T1000 (cell line): Measurements from ENCODE around the gene AGAP5.
"Not testable (repeated sequence)": the region's sequence is repeated elsewhere in the genome, so short reads cannot be mapped to it uniquely, and the experiment has no call there.

Experiments
- DNase-seq: peaks from one replicate; lab custom pipeline; 2025; ENCODE audit warnings: mixed read lengths; lab: John Stamatoyannopoulos, UW

The AGAP5 gene

DNA sequence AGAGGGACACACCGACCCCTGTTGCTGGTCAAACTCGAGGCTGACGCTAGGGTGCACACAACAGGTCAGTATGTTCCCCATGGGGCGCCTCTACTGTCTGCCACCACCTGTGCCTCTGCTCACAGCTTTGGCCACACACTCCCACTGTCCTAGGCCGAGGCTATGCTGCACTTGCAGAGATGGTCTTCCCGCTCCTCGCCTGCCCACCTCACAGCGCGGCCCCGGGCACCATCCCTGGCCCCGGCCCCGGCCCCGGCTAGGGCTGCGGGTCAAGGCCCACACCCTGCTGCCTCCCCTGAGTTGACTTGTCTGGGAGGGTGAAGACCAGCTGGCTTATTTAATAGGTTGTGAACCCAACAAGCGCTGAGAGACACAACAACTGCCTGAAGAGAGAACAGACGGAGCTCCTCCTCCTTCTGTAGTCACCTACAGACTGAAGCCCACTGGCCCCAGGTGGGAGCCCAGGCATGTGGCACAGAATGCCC is at the start of gene AGAP5:
TSS of gene AGAP5 (minus strand) at position 435 of the 485 bp plus-strand sequence. CDS start at position 81, 354 bp downstream.
- DNase-seq: not testable (repeated sequence)

- no peak for DNase-seq
Measured at GRCh38 chr10:73746721-73747120, 48.8 kb upstream of the AGAP5 start.

- peak; percentile 43 for DNase-seq
Measured at GRCh38 chr10:73744664-73744975, 46.7 kb upstream of the AGAP5 start.

DNA sequence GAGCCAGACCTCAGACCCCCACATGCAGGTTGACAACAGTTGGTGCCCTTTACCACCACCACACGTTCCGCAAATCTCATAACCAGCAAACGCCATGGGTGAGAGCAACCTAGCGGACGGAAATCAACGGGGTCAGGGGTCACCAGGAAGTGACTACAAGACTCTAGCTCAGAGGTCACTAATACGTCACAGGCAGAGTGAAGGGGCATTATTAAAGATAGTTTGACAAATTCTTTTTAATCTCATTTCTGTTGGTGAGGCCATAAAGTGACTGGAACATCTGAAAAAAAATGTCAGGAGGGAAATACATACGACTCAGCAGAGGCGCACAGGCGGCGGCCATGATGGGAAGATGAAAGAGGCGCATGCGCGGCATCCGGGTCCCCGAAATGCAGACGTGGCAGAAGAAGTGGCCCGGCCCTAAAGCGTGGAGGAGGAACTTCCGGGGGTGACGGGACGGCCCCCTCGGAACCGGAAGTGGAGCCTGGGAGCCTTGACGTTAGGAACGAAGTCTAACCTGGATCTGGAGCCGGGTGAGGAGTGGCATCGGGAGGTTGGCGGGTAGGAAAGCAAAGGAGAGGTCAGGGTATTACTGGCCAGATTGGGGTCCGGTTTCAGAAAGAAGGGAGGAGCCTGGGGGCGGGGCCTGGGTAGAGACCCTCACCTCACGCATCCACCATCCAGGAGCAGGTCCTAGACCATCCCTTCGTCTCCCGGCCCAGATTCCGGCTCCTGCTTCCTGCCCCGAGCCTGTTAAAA is 46.2 kb upstream of the AGAP5 start, which contains the start of gene SEC24C:
TSS of gene SEC24C (plus strand) at position 468 of the 759 bp plus-strand sequence. CDS start 2,461 bp downstream, outside the sequence.
- peak; percentile 94 for DNase-seq

DNA sequence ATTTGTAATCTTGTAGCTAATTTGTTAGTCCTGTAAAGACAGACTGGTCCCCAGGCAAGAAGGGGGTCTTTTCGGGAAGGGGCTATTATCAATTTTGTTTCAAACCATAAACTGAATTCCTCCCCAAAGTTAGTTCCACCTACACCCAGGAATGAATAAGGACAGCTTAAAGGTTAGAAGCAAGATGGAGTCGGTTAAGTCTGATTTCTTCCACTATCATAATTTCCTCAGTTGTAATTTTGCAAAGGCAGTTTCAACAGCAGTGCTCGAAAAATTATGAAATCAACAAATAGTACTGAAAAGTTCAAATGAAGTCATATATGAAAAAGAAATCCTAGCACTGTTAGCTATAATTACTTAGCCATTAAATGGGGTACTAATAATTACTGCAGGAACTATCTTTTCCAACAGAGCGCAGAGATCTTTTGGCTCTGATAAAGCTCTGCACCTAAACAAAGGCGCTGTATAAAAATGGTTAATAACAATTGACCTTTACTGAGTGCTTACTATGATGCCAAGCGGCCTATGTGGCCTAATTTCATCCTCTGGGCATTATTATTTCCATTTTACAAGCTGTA is 45.5 kb upstream of the AGAP5 start:
- no peak for DNase-seq

DNA sequence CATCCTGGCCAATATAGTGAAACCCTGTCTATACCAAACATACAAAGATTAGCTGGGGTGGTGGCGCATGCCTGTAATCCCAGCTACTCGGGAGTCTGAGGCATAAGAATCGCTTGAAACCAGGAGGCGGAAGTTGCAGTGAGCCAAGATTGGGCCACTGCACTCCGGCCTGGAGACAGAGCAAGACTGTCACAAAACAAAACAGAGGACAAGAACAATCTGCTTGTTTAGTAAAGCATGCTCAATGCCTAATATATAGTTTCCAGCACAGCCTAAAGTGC is 44.5 kb upstream of the AGAP5 start:
- DNase-seq: no peak

DNA sequence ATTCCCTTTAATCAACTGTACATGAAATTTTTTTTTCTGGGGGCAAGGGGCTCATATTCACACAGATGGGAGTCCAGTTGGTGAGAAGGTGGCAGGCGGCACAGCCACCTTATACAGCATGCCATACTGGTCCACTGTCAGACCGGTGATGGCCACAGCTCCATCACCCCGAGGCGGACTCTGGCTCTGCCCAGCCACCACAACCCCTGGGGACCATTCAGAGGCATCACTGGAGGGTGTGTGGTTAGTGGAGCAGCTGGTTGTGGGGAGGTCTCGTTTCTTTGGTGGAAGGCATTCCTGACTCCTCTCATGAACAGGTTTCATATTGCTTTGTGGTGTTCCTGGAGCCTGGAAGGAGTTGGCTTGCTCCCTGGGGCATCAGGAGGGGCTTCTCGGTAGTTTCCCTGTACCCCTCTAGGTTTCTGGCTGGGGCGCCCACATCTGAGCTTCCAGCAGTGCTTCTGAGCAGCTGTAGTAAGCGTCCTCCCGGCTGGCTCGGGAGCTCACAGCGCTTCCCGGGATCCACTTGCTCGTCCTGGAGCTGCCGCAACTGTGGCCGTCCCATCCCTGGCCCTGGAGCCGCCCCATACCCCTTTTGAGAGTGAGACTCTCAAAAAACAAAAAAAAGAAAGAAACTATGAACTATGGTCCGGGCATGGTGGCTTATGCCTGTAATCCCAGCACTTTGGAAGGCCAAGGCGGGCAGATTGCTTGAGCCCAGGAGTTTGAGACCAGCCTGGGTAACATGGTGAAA is 42.8 kb upstream of the AGAP5 start:
- not testable (repeated sequence) for DNase-seq

- DNase-seq: no peak
Measured at GRCh38 chr10:73734796-73735305, 36.9 kb upstream of the AGAP5 start.

DNA sequence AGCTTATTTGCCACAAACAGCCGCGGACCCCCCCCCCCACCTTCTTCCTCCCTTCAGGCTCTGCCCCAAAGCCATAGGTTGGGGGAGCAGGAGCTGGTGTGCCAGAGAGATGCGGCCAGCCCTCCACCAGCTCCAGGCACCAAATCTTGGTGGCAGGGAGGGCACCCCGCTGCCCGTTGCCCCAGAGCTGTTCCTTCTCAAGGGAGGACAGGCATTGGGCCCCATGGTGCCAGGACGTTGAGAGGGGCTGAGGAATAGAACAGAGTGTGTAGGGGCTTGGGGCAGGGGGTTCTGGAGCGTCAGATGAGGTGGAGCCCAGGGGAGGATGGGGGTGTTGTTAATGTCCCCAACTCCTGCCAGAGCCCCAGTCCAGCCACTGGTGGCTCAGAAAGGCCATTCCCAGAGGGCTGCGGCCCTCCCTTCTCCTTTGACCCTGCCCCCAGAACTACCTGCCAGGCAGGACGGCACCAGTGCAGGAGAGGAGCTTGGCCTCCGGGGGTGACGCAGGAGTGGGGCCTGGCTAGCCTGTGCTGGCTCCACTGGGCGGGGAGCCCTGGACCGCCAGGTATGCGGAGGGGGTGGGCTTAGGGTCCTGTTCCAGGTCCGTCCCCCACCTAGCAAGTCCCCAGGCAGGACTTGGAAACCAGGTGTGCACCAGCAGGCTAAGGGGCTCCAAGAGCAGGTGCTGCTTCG is 36.3 kb upstream of the AGAP5 start:
- no peak for DNase-seq

- DNase-seq: no peak
Measured at GRCh38 chr10:73732931-73733623, 35.2 kb upstream of the AGAP5 start.

GRCh38 chr10:73732426-73732825 is 34.5 kb upstream of the AGAP5 start:
- no peak for DNase-seq

GRCh38 chr10:73731588-73732375 is 33.9 kb upstream of the AGAP5 start:
- no peak for DNase-seq

- peak; percentile 85 for DNase-seq
Measured at GRCh38 chr10:73730153-73730906, 32.4 kb upstream of the AGAP5 start.

- peak; percentile 27 for DNase-seq
Measured at GRCh38 chr10:73729781-73730152, 31.9 kb upstream of the AGAP5 start.

- no peak for DNase-seq
Measured at GRCh38 chr10:73723516-73723915, 25.6 kb upstream of the AGAP5 start.

- DNase-seq: not testable (repeated sequence)
Measured at GRCh38 chr10:73720561-73720960, 22.7 kb upstream of the AGAP5 start.

DNA sequence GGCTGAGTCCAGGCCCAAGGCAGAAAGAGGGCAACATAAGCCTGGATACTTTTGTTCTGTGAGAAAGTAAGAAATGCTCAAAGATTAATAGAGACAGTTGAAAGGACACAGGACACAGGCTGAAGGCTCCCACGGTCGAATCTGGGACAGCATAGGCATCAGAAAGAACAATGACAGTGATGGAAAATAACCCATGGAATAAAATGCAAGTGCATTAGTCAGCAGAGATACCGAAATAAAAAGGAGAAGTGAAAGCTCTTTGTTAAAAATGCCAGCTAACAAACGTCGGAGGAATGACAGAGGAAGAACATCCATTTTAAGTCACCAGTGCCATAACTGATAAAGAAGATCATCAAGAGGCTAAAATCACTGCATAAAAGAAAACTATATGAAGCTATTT is 19.6 kb upstream of the AGAP5 start:
- no peak for DNase-seq

GRCh38 chr10:73716251-73716650 is 18.3 kb upstream of the AGAP5 start:
- DNase-seq: no peak

DNA sequence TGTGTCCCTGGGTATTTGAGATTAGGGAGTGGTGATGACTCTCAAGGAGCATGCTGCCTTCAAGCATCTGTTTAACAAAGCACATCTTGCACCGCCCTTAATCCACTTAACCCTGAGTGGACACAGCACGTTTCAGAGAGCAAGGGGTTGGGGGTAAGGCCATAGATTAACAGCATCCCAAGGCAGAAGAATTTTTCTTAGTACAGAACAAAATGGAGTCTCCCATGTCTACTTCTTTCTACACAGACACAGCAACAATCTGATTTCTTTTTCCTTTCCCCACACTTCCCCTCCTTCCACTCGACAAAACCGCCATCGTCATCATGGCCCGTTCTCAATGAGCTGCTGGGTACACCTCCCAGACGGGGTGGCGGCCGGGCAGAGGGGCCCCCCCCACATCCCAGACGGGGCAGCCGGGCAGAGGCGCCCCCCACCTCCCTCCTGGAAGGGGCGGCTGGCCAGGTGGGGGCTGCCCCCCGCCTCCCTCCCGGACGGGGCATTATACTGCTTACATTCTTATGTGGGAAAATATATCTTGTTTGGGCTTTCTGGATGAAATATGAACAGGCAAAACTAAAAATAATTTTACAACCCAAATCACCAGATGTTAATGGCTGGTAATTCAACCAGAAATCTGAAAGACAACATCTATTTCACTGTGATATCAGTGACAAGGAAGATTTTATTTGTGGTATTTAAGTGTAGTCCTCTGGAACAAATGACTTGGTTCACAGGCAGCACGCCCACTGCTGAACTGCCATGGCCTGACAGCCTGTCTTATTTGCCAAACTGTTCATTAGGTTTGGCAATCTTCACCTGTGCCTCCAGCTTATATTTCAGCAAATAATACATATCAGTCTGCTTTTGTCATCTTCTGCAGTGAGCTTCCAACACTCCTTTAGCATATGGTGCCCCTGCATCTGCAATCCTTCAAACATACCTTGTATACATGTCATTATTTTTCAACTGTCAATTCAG is 17.6 kb upstream of the AGAP5 start:
- DNase-seq: not testable (repeated sequence)
